Spleen (tissue), 7 donors: ENCODE data around the gene PALD1.

Experiments used
- POLR2A ChIP-seq, 3 donors: fragments of 450-650 bp; IDR thresholded peaks; one replicate each; pipeline ENCODE4 v1.5.1; 2017; ENCODE audit warnings: antibody characterized with exemption in 3 of 3, mild to moderate bottlenecking in 1 of 3
- POLR2AphosphoS5 ChIP-seq, 3 donors: sonication (generic); formaldehyde crosslinking; IDR thresholded peaks; one replicate each; pipeline ENCODE4 v1.5.1; 2017; ENCODE audit warnings: antibody characterized with exemption in 3 of 3
- TF ChIP-seq, protein P1 (sequence below), 11 experiments: fragments of 200-600 bp in 7 of 11; fragments of 450-650 bp in 4 of 11; sonication (generic) in 4 of 11; IDR thresholded peaks in 8 of 11; conservative IDR thresholded peaks in 3 of 11; 1 replicate in 7 of 11; 2 replicates in 4 of 11; pipeline versions ENCODE4 v1.4.0 to v1.8.0; 2016 to 2021; ENCODE audit warnings: antibody characterized with exemption in 11 of 11, inconsistent platforms in 4 of 11, mild to moderate bottlenecking in 1 of 11
- donor health status: DM: no; HTN: no; CAD: no; lungs with moderate emphysema.
- donor health status: DM: no; HTN: no; CAD: no.
- donor health status: DM: no; HTN: no; CAD: no.

DNA sequence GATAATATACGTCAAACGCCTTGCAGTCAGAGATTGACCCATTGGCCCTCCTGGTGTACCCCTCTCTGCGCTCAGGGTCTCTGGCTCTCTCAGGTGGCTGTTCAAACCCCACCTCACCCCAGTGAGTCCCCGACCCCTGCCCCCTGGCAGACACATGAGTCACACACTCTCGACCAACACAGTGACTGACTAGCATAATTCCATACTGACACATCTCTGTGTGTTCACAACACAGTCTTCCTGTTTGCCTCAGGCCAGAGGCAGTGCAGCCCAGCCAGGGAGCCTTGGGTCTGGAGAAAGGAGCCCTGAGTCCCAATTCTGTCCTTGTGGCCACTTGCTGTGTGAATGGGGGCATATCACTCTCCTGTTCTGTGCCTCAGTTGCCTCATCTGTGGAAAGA lies 40.1 kb downstream of the PALD1 start:
- TF ChIP-seq, protein P1, sequence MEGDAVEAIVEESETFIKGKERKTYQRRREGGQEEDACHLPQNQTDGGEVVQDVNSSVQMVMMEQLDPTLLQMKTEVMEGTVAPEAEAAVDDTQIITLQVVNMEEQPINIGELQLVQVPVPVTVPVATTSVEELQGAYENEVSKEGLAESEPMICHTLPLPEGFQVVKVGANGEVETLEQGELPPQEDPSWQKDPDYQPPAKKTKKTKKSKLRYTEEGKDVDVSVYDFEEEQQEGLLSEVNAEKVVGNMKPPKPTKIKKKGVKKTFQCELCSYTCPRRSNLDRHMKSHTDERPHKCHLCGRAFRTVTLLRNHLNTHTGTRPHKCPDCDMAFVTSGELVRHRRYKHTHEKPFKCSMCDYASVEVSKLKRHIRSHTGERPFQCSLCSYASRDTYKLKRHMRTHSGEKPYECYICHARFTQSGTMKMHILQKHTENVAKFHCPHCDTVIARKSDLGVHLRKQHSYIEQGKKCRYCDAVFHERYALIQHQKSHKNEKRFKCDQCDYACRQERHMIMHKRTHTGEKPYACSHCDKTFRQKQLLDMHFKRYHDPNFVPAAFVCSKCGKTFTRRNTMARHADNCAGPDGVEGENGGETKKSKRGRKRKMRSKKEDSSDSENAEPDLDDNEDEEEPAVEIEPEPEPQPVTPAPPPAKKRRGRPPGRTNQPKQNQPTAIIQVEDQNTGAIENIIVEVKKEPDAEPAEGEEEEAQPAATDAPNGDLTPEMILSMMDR (IDR thresholded peaks at IDR 0.05 in 8 of 11, conservative IDR thresholded peaks at IDR 0.05 in 3 of 11): no peak
- no peak for TF ChIP-seq POLR2A (IDR thresholded peaks at IDR 0.05)
- no peak for TF ChIP-seq POLR2AphosphoS5 (IDR thresholded peaks at IDR 0.05)
